ENCODE measurements around the gene FERD3L.
"Not testable (repeated sequence)": the region's sequence is repeated elsewhere in the genome, so short reads cannot be mapped to it uniquely, and the experiment has no call there.

The FERD3L gene

GRCh38 chr7:19144661-19145433 lies at the start of gene FERD3L:
Gene FERD3L, minus strand, starts transcription at chr7:19145421. Its CDS starts 59 bp downstream, at chr7:19145362.
- no peak for DNase-seq

GRCh38 chr7:19194417-19194816 lies 49.2 kb upstream of the FERD3L start:
- not testable (repeated sequence) for DNase-seq

GRCh38 chr7:19181634-19182033 lies 36.4 kb upstream of the FERD3L start:
- no peak for DNase-seq

- no peak for DNase-seq
Measured at GRCh38 chr7:19178595-19178994, 33.4 kb upstream of the FERD3L start.

- no peak for DNase-seq
Measured at GRCh38 chr7:19177269-19177668, 32.0 kb upstream of the FERD3L start.

- no peak for DNase-seq
Measured at GRCh38 chr7:19175241-19175640, 30.0 kb upstream of the FERD3L start.

GRCh38 chr7:19161671-19162070 lies 16.4 kb upstream of the FERD3L start:
- DNase-seq: no peak

GRCh38 chr7:19146699-19147098 lies 1.5 kb upstream of the FERD3L start:
- DNase-seq: no peak

- DNase-seq: no peak
Measured at GRCh38 chr7:19145434-19146115, 354 bp upstream of the FERD3L start.

GRCh38 chr7:19143881-19144574 lies 1.2 kb downstream of the FERD3L start:
- DNase-seq: no peak

GRCh38 chr7:19139706-19140327 lies 5.4 kb downstream of the FERD3L start:
- DNase-seq: no peak

- no peak for DNase-seq
Measured at GRCh38 chr7:19133886-19134285, 11.3 kb downstream of the FERD3L start.

- no peak for DNase-seq
Measured at GRCh38 chr7:19133390-19133789, 11.8 kb downstream of the FERD3L start.

- no peak for DNase-seq
Measured at GRCh38 chr7:19128856-19129255, 16.4 kb downstream of the FERD3L start.

GRCh38 chr7:19121977-19122588 lies 23.1 kb downstream of the FERD3L start:
- DNase-seq: no peak

GRCh38 chr7:19119870-19120486 lies 25.2 kb downstream of the FERD3L start:
- no peak for DNase-seq

GRCh38 chr7:19119372-19119771 lies 25.8 kb downstream of the FERD3L start:
- DNase-seq: no peak

- no peak for DNase-seq
Measured at GRCh38 chr7:19118636-19119371, 26.4 kb downstream of the FERD3L start.

GRCh38 chr7:19117870-19118608 lies 27.2 kb downstream of the FERD3L start:
- no peak for DNase-seq

GRCh38 chr7:19117091-19117869 lies 27.9 kb downstream of the FERD3L start, which contains the start of gene TWIST1:
Gene TWIST1, minus strand, starts transcription at chr7:19117636. Its CDS starts 315 bp downstream, at chr7:19117321.
- DNase-seq: no peak
